Epithelial cell of prostate (primary cell): ENCODE results near the gene RNF31.
"Not testable (repeated sequence)": the region's sequence is repeated elsewhere in the genome, so short reads cannot be mapped to it uniquely, and the experiment has no call there.

Source experiments
- DNase-seq: peaks from one replicate; pipeline ENCODE4 v3.0.0-alpha.2; 2011; ENCODE audit warnings: low read depth, low spot score
- H3K27ac ChIP-seq: fragments of 450-650 bp; 2 replicates; pipeline ENCODE4 v1.5.1; 2017; ENCODE audit warnings: mild to moderate bottlenecking

RNF31 gene

GRCh38 chr14:24195186-24196070, 48.1 kb downstream of the RNF31 start, which contains the start of gene TM9SF1:
Gene TM9SF1 (minus strand): TSS chr14:24195441. CDS start chr14:24195019, 422 bp downstream.
- peak; percentile 22 for DNase-seq
- H3K27ac ChIP-seq = peak within 1 kb of the TSS; percentile 80

GRCh38 chr14:24196071-24197055, 49.1 kb downstream of the RNF31 start:
- H3K27ac ChIP-seq = peak overlapping the region; percentile 80
- DNase-seq = no peak

- no peak for DNase-seq
- H3K27ac ChIP-seq = no peak overlapping the region
These were observed 49.8 kb downstream of the RNF31 start for GRCh38 chr14:24197056-24197450.

- H3K27ac ChIP-seq = no peak overlapping the region
- no peak for DNase-seq
These were observed 51.7 kb downstream of the RNF31 start for GRCh38 chr14:24198814-24199524.

- not testable (repeated sequence) for DNase-seq, H3K27ac ChIP-seq
These were observed 55.2 kb downstream of the RNF31 start for GRCh38 chr14:24202538-24202937.

- not testable (repeated sequence) for DNase-seq, H3K27ac ChIP-seq
These were observed 56.1 kb downstream of the RNF31 start for GRCh38 chr14:24203249-24203886.

- H3K27ac ChIP-seq = no peak overlapping the region
- DNase-seq = no peak
These were observed 57.2 kb downstream of the RNF31 start for GRCh38 chr14:24204163-24205146.

- no peak for DNase-seq
- H3K27ac ChIP-seq = no peak overlapping the region
These were observed 59.2 kb downstream of the RNF31 start for GRCh38 chr14:24206260-24207103.

- no peak for DNase-seq
- no peak overlapping the region for H3K27ac ChIP-seq
These were observed 59.8 kb downstream of the RNF31 start for GRCh38 chr14:24207104-24207551.

- no peak overlapping the region for H3K27ac ChIP-seq
These were observed 60.3 kb downstream of the RNF31 start for GRCh38 chr14:24207625-24208024.

More at GRCh38 chr14:24207625-24208024, 60.3 kb downstream of the RNF31 start:
- no peak for DNase-seq
